WTC11 (cell line): Measurements from ENCODE around the gene DIDO1. TPM values are rescaled to one million over a fixed set of nuclear protein-coding genes. Genes with fewer than 3 reads are reported as not detected.
A peak's percentile ranks its signal among the peaks of the same experiment; 100 is the strongest.

Source experiments
- ATAC-seq: fragments of 200-7000 bp; cut with Tn5 transposase; 2 replicates; pipeline ENCODE4 v1.10.0; 2021; ENCODE audit warnings: mild to moderate bottlenecking, moderate library complexity
- Bru-seq: library from RNA; stranded (reverse); fragments of 400-500 nt; gene quantifications from one replicate; lab custom pipeline; 2021; lab: Mats Ljungman, UMichigan
- CTCF ChIA-PET: fragments of 300-600 bp; sonication (Branson Sonifier 250); formaldehyde crosslinking; loops from one replicate; lab custom pipeline; 2021; ENCODE audit warnings: antibody characterized with exemption; lab: Charles Lee
- POLR2A ChIA-PET: fragments of 350-600 bp; sonication (Branson Sonifier 250); formaldehyde crosslinking; loops from one replicate; lab custom pipeline; 2021; ENCODE audit warnings: antibody characterized with exemption; lab: Charles Lee
- DNase-seq: peaks from one replicate; pipeline ENCODE4 v3.0.0; 2021; ENCODE audit warnings: low spot score
- H3K27ac Mint-ChIP-seq: 2 replicates; pipeline ENCODE4 v1.8.0; 2021; ENCODE audit warnings: mixed read lengths
- H3K27me3 Mint-ChIP-seq: 2 replicates; pipeline ENCODE4 v1.8.0; 2021; ENCODE audit warnings: low read depth, mild to moderate bottlenecking, moderate library complexity, mixed read lengths
- H3K36me3 Mint-ChIP-seq: 2 replicates; pipeline ENCODE4 v1.8.0; 2021; ENCODE audit warnings: mixed read lengths
- H3K4me1 Mint-ChIP-seq: 2 replicates; pipeline ENCODE4 v1.8.0; 2022; ENCODE audit warnings: mixed read lengths
- H3K4me3 Mint-ChIP-seq: 2 replicates; pipeline ENCODE4 v1.8.0; 2021; ENCODE audit warnings: mild to moderate bottlenecking, moderate library complexity, mixed read lengths
- H3K9me3 Mint-ChIP-seq: 2 replicates; pipeline ENCODE4 v1.8.0; 2021; ENCODE audit warnings: mixed read lengths
- ARID4B ChIP-seq: sonication (generic); formaldehyde crosslinking; IDR thresholded peaks from 2 replicates; pipeline ENCODE4 v1.8.0; 2023; ENCODE audit warnings: missing genetic modification reagents, mild to moderate bottlenecking, borderline replicate concordance
- ATF1 ChIP-seq: sonication (generic); formaldehyde crosslinking; IDR thresholded peaks from 2 replicates; pipeline ENCODE4 v1.8.1; 2023; ENCODE audit warnings: mild to moderate bottlenecking, moderate library complexity, missing genetic modification reagents
- CBFB ChIP-seq: sonication (generic); formaldehyde crosslinking; IDR thresholded peaks from 2 replicates; pipeline ENCODE4 v1.8.1; 2022; ENCODE audit warnings: mild to moderate bottlenecking, low read depth, missing genetic modification reagents
- CREM ChIP-seq: sonication (generic); formaldehyde crosslinking; IDR thresholded peaks from 2 replicates; pipeline ENCODE4 v1.8.1; 2022; ENCODE audit warnings: mild to moderate bottlenecking, missing genetic modification reagents, moderate library complexity
- EMX1 ChIP-seq: fragments of 250-450 bp; sonication (Bioruptor Pico); IDR thresholded peaks from 2 replicates; pipeline ENCODE4 v1.8.0; 2021; ENCODE audit warnings: mild to moderate bottlenecking
- GABPB1 ChIP-seq: sonication (generic); formaldehyde crosslinking; IDR thresholded peaks from 2 replicates; pipeline ENCODE4 v1.8.1; 2023; ENCODE audit warnings: mild to moderate bottlenecking, missing genetic modification reagents
- JAZF1 ChIP-seq: fragments of 250-450 bp; sonication (Bioruptor Pico); IDR thresholded peaks from 2 replicates; pipeline ENCODE4 v1.9.0; 2021; ENCODE audit warnings: moderate library complexity, mild to moderate bottlenecking, inconsistent platforms
- MAX ChIP-seq: sonication (generic); formaldehyde crosslinking; IDR thresholded peaks from 2 replicates; pipeline ENCODE4 v1.8.0; 2022; ENCODE audit warnings: mild to moderate bottlenecking, missing genetic modification reagents
- MLX ChIP-seq: sonication (generic); formaldehyde crosslinking; IDR thresholded peaks from 2 replicates; pipeline ENCODE4 v1.8.1; 2023; ENCODE audit warnings: mild to moderate bottlenecking, missing genetic modification reagents, moderate library complexity
- MYBL2 ChIP-seq: sonication (generic); formaldehyde crosslinking; IDR thresholded peaks from 2 replicates; pipeline ENCODE4 v1.8.1; 2023; ENCODE audit warnings: mild to moderate bottlenecking, moderate library complexity, missing genetic modification reagents
- NFE2L1 ChIP-seq: sonication (generic); formaldehyde crosslinking; IDR thresholded peaks from 2 replicates; pipeline ENCODE4 v1.8.1; 2023; ENCODE audit warnings: missing genetic modification reagents
- NFYB ChIP-seq: sonication (generic); formaldehyde crosslinking; conservative IDR thresholded peaks from 2 replicates; pipeline ENCODE4 v1.8.0; 2022; ENCODE audit warnings: low read depth, missing genetic modification reagents
- PRDM15 ChIP-seq: sonication (generic); formaldehyde crosslinking; IDR thresholded peaks from 2 replicates; pipeline ENCODE4 v1.8.0; 2022; ENCODE audit warnings: missing genetic modification reagents
- SOX15 ChIP-seq: fragments of 250-450 bp; sonication (Bioruptor Pico); IDR thresholded peaks from 2 replicates; pipeline ENCODE4 v1.9.0; 2021; ENCODE audit warnings: mild to moderate bottlenecking
- SP1 ChIP-seq: sonication (generic); formaldehyde crosslinking; conservative IDR thresholded peaks from 2 replicates; pipeline ENCODE4 v1.8.1; 2022; ENCODE audit warnings: missing genetic modification reagents
- TCF7 ChIP-seq: sonication (generic); formaldehyde crosslinking; IDR thresholded peaks from 2 replicates; pipeline ENCODE4 v1.8.0; 2022; ENCODE audit warnings: mild to moderate bottlenecking, low read depth, missing genetic modification reagents, moderate library complexity
- ZNF263 ChIP-seq: sonication (generic); formaldehyde crosslinking; IDR thresholded peaks from 2 replicates; pipeline ENCODE4 v1.8.1; 2022; ENCODE audit warnings: low read depth, mild to moderate bottlenecking, moderate library complexity, missing genetic modification reagents
- ZNF281 ChIP-seq: sonication (generic); formaldehyde crosslinking; IDR thresholded peaks from 2 replicates; pipeline ENCODE4 v1.8.0; 2023; ENCODE audit warnings: mild to moderate bottlenecking, missing genetic modification reagents
- ZNF423 ChIP-seq: fragments of 250-450 bp; sonication (Bioruptor Pico); IDR thresholded peaks from 2 replicates; pipeline ENCODE4 v2.1.2; 2022; ENCODE audit warnings: mild to moderate bottlenecking, moderate library complexity
- ZSCAN18 ChIP-seq: fragments of 250-450 bp; sonication (Bioruptor Pico); IDR thresholded peaks from 2 replicates; pipeline ENCODE4 v2.1.2; 2022; ENCODE audit warnings: mild to moderate bottlenecking, moderate library complexity
- long read RNA-seq, 3 experiments: library from RNA in 1 of 3; library from capped mRNA in 1 of 3; library from polyadenylated mRNA in 1 of 3; unstranded in 2 of 3; stranded (forward) in 1 of 3; transcript quantifications; one replicate each; pipeline ENCODE4 v2.0.0, GENCODE V29; 2021
- total RNA-seq: library from RNA; stranded (reverse); gene quantifications from 3 replicates; pipeline ENCODE4 v1.2.3, GENCODE V29; 2021

Gene DIDO1
- total RNA-seq, result 69.3 to 87.3 TPM (median 71.6 TPM) in 3 replicates
- percentile 95 among the genes with signal in this experiment for Bru-seq, nascent RNA
- long read RNA-seq, experiment 1, full-length matches to known transcripts, result 114 of 284 reads
- long read RNA-seq, experiment 1, partial matches to known transcripts, result 73 of 284 reads
- long read RNA-seq, experiment 1, other reads (novel, unspliced or antisense), result 97 of 284 reads
- long read RNA-seq, experiment 2, full-length matches to known transcripts, result 15 of 76 reads
- long read RNA-seq, experiment 2, partial matches to known transcripts, result 19 of 76 reads
- long read RNA-seq, experiment 2, other reads (novel, unspliced or antisense), result 42 of 76 reads
- long read RNA-seq, experiment 3, partial matches to known transcripts, result 4 of 10 reads
- long read RNA-seq, experiment 3, other reads (novel, unspliced or antisense), result 2 of 10 reads

GRCh38 chr20:62926229-62927127, at the start of gene DIDO1:
TSS of gene DIDO1 (minus strand) at chr20:62926505.
- ATAC-seq, result peak; percentile 54
- H3K4me3 Mint-ChIP-seq, result peak within 1 kb of the TSS; percentile 95
- H3K36me3 Mint-ChIP-seq, result no peaks in the 10 kb centered on the region
- H3K27me3 Mint-ChIP-seq, result no peaks in the 10 kb centered on the region; the same call in 1 of the 2 replicates
- CTCF ChIA-PET, result interaction anchor here (0.7 to 2.7 kb wide), 13 partner anchors 9 to 304 kb away, joined by 3 to 24 read pairs (median 4); partner anchors contain the start of gene GID8
- peak within 1 kb of the TSS; percentile 96 for H3K27ac Mint-ChIP-seq
- H3K4me1 Mint-ChIP-seq, result peaks cover 63% of the 10 kb centered on the region
- no peaks in the 10 kb centered on the region for H3K9me3 Mint-ChIP-seq
- DNase-seq, result peak; percentile 87
- POLR2A ChIA-PET, result interaction anchor here (0.7 to 6.2 kb wide), 6 partner anchors 10 to 558 kb away, joined by 3 to 53 read pairs (median 3); partner anchors contain the start of gene GID8
- no peak for TF ChIP-seq ZSCAN18 (CRISPR knock-in tag)
- TF ChIP-seq PRDM15 (CRISPR knock-in tag), result no peak
- 0 out of 2 replicates have a peak, but pooled peaks have one; percentile 9 for TF ChIP-seq MYBL2 (CRISPR knock-in tag)
- no peak for TF ChIP-seq GABPB1
- no peak for TF ChIP-seq ZNF281 (CRISPR knock-in tag)
- no peak for TF ChIP-seq ZNF423 (CRISPR knock-in tag)
- TF ChIP-seq JAZF1 (CRISPR knock-in tag), result no peak
- TF ChIP-seq MAX, result peak; percentile 12; the same call in 1 of the 2 replicates
- TF ChIP-seq NFE2L1 (CRISPR knock-in tag), result no peak
- TF ChIP-seq ATF1, result no peak
- no peak for TF ChIP-seq NFYB
- TF ChIP-seq ZNF263 (CRISPR knock-in tag), result no peak
- 0 out of 2 replicates have a peak, but pooled peaks have one; percentile 68 for TF ChIP-seq CREM (CRISPR knock-in tag)
- no peak for TF ChIP-seq MLX (CRISPR knock-in tag)
- no peak; the same call in none of the 2 replicates for TF ChIP-seq SP1 (CRISPR knock-in tag)
- no peak for TF ChIP-seq TCF7 (CRISPR knock-in tag)
- no peak for TF ChIP-seq CBFB (CRISPR knock-in tag)
- TF ChIP-seq ARID4B (CRISPR knock-in tag), result 0 out of 2 replicates have a peak, but pooled peaks have one; percentile 23
- TF ChIP-seq SOX15 (CRISPR knock-in tag), result no peak
- TF ChIP-seq EMX1, result 0 out of 2 replicates have a peak, but pooled peaks have one; percentile 13
